NCI-H2196 treated with DMSO at 0.1 percent for 48 hours (cell line): ENCODE measurements around the gene DEFB125.
"Not testable (repeated sequence)": the region's sequence is repeated elsewhere in the genome, so short reads cannot be mapped to it uniquely, and the experiment has no call there.

Source experiments
- DNase-seq: peaks from one replicate; lab custom pipeline; 2025; ENCODE audit not compliant: unreplicated experiment; lab: John Stamatoyannopoulos, UW

Gene DEFB125

DNA sequence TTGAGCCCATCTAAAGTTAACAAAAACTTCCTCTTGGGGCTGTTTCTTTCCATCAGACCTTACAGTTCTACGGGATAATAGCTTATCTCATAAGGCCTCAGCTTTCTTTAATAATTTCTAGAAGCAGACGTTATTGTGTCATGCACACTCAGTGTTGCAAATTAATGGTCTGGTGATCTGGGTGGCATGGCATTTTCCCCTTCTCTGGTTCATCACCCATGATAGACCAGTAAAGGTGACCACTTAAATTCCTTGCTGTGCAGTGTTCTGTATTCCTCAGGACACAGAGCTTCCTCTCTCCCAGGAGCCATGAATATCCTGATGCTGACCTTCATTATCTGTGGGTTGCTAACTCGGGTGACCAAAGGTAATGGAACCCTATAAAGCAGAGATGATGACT, at the start of gene DEFB125:
Gene DEFB125 (plus strand): TSS at position 272 of the 400 bp plus-strand sequence. CDS start 38 bp downstream, at position 310.
- no peak for DNase-seq

DNA sequence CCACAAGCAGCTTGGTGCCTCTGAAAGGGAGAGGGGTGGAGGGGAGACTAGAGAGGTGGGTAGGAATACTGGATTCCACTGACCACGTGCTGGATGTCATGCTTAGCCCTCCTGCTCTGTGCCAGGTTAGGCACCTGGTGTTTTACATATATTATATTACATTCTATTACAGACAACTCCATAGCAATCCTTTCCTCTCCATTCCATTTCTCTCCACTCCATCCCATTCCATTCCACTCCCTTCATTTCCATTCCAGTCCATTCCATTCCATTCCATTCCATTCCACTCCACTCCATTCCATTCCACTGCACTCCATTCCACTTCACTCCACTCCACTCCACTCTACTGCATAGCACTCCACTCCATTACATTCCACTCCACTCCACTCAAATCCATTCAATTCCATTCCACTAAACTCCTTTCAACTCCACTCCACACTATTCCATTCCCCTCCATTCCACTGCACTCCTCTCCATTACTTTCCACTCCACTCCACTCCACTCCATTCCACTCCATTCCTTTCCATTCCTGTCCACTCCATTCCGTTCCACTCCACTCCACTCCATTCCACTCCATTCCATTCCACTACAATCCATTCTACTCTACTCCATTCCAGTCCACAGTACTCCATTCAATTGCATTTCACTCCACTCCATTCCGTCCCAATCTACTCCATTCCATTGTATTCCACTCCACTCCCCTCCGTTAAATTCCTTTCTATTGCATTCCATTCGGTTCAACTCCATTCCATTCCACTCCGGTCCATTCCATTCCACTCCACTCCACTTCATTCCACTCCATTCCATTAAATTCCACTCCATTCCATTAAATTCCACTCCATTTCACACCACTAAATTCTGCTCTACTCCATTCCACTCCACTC, 27.2 kb upstream of the DEFB125 start:
- no peak for DNase-seq

DNA sequence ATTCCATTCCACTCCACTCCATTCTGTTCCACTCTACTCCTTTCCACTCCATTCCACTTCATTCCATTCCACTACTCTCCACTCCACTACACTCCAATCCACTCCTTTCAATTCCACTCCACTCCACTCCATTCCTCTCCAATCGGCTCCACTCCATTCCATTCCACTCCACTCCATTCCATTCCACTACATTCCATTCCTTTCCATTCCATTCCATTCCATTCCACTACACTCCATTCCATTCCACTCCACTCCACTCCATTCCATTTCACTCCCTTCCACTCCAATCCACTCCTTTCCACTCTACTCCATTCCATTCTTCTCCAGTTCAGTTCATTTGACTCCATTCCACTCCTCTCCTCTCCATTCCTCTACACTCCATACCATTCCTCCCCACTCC, 26.2 kb upstream of the DEFB125 start:
- no peak for DNase-seq

GRCh38 chr20:61757-62156, 25.7 kb upstream of the DEFB125 start:
- DNase-seq: no peak

GRCh38 chr20:62487-62886, 25.0 kb upstream of the DEFB125 start:
- no peak for DNase-seq

DNA sequence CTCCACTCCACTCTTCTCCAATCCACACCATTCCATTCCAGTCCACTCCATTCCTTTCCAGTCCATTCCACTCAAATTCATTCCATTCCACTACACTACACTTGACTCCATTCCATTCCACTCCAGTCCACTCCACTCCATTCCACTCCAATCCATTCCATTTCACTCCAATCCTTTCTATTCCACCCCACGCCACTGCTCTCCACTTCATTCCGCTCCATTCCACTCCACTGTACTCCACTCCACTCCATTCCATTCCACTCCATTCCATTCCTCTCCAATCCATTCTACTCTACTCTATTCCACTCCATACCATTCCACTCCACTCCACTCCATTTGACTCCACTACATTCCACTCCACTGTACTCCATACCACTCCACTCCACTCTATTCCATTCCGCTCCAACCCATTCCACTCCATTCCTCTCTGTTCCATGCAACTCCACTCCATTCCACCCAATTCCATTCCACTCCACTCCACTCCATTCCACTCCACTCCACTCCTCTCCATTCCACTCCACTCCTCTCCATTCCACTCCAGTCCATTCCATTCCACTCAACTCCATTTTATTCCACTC, 23.4 kb upstream of the DEFB125 start:
- no peak for DNase-seq

DNA sequence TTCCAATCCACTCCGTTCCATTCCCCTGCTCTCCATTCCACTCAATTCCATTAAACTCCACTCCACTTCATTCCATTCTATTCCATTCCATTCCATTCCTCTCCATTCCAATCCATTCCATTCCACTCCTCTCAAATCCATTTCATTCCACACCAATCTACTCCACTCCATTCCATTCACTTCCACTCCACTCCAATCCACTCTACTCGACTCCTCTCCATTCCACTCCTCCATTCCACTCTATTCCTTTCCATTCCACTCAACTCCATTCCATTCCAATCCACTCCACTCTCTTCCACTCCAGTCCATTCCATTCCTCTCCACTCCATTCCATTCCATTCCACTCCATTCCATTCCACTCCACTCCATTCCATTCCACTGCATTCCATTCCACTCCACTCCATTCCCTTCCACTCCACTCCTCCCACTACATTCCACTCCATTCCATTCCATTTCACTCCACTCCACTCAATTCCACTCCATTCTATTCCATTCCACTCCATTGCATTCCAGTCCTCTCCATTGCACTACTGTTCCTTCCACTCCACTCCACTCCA, 22.6 kb upstream of the DEFB125 start:
- no peak for DNase-seq

GRCh38 chr20:77231-77630, 10.2 kb upstream of the DEFB125 start:
- no peak for DNase-seq

DNA sequence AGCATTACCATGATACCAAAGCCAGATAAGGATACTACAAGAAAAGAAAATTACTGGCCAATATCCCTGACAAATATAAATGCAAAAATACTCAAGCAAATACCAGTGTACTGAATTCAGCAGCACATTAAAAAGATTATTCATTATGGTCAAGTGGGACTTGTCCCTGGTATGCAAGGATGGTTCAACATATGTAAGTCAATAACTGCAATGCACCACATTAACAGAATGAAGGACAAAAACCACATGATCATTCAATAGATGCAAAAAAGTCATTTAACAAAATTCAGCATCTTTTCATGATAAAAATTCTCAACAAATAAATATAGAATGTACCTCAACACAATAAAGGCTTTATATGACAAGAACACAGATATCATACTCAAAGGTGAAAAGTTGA, 9.1 kb upstream of the DEFB125 start:
- DNase-seq: no peak

DNA sequence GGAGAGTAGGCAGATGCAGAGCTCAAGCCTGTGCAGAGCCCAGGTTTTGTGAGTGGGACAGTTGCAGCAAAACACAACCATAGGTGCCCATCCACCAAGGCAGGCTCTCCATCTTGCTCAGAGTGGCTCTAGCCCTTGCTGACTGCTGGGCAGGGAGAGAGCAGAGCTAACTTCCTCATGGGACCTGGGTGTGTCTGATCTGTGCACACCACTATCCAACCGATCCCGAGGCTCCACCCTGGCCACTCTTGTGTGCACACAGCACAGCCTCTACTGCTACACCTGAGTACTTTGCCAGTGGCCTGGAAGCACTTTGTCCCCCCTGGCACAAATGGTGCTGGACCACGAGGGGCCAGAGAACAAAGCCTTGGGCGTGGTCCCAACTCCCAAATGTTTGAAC, 7.9 kb upstream of the DEFB125 start:
- no peak for DNase-seq

DNA sequence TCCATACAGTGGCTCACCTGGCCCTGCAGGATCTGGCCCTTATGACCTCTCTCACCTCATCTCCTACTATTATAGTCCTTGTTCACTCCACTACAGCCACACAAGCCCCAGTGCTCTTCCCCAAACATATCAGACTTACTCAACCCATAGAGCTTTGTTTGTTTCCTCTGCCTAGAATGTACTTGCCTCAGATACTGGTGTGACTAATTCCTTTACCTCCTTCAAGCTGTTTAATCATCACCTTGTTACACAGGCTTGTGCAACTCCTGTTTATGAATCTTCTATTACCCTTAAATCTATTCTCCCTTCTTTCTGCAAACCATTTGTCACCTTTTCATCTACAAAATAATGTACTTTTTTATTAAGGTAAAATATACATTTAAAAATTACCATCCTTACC, 3.2 kb downstream of the DEFB125 start:
- no peak for DNase-seq

DNA sequence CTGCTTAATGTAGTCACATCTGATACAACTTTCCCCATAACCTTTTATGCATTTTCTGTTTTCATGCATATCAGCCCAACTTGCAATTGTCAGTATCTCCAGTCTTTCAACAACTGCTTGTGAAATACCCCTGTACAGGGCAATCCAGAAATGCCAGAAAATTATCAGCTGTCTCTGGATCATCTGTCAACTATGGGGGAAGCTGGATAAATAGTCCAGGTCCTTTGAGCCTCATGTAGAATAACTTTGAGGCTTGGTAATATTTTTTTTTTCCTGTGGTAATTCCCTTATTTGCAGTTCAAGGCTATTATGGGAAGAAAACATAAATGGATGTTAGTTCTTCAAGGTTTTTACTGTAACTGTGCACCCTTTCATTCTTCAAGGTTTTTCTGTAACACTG, 6.2 kb downstream of the DEFB125 start:
- DNase-seq: no peak

DNA sequence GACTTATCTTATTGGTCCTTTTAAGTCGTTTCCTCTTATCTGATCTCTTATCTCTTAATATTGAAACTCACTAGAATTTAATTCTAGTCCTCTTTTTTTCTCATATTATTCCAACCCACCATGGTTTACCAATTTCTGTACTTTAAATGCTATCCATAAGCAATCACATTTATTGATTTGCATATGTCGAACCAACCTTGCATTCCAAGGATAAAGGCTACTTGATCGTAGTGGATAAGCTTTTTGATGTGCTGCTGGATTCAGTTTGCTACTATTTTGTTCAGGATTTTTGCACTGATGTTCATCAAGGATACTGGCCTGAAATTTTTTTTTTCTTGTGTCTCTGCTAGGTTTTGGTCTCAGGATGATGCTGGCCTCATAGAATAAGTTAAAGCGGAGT, 7.7 kb downstream of the DEFB125 start:
- DNase-seq: no peak

- not testable (repeated sequence) for DNase-seq
Measured at GRCh38 chr20:97691-98090, 10.2 kb downstream of the DEFB125 start.

GRCh38 chr20:101975-102374, 14.5 kb downstream of the DEFB125 start:
- no peak for DNase-seq

- no peak for DNase-seq
Measured at GRCh38 chr20:103456-103855, 16.0 kb downstream of the DEFB125 start.

GRCh38 chr20:112396-112795, 24.9 kb downstream of the DEFB125 start:
- no peak for DNase-seq

DNA sequence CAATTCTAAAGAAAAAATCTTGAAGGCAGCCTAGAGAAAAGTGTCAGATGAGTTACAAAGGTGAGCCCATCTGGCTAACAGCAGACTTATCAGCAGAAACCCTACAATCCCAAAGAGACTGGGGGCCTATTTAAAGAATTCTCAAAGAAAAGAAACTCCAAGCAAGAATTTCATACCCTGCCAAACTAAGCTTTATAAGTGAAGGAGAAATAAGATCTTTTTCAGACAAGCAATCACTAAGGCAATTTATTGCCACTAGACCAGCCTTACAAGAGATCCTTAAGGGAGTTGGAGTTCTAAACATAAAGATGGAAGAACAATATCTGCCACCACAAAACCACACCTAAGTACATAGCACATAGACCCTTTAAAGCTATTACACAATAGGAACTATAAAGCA, 30.0 kb downstream of the DEFB125 start:
- no peak for DNase-seq

DNA sequence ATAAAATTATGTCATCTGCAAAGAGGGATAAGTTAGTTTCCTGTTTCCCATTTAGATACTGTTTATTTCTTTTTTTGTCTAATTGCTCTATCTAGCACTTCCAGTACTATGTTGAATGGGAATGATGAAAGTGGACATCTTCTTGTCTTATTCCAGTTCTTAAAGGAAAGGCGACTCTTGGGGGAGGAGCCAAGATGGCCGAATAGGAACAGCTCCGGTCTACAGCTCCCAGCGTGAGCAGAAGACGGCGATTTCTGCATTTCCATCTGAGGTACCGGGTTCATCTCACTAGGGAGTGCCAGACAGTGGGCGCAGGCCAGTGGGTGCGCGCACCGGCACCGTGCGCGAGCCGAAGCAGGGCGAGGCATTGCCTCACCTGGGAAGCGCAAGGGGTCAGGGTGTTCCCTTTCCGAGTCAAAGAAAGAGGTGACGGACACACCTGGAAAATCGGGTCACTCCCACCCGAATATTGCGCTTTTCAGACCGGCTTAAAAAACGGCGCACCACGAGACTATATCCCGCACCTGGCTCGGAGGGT, 42.4 kb downstream of the DEFB125 start:
- DNase-seq: not testable (repeated sequence)

DNA sequence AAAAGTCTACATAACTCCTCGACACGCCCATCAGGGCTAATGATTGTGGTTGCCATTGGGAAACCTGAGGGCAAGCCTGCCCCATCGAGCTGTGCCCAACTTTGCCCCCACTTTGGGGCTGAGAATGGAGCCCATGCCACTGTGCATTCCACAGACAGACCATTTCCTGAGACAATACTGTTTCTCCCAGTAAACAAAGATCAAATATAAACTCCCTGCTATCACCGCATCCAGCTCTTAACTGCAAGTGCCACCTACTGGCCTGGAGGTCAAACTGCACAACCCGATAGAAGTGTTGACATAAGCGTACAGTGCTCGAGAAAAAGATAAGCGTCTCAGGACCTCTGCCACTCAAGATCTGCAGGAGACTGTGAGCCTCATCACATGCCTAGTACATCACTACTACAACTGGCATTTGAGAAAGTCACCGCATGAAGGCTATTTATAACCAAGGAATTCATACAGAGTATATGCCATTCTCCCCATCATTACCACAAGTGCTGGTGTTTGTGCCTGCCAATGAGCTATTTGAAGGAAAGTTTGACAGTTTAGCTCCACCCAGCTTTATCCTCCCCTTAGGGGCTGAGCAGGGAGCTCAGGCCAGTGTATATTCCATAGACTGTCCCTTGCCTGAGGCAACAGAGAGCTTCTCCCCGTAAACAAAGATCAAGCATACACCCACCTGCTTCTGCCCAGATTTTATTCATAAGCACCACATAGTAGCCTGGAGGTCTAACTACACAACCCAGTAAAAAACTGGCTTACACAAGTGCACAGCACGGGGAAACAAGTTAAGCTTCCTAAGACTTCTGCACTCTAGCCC, 50.4 kb downstream of the DEFB125 start:
- DNase-seq: no peak

- no peak for DNase-seq
Measured at GRCh38 chr20:142290-142689, 54.8 kb downstream of the DEFB125 start, which contains the start of gene DEFB126. DEFB126 (plus strand) TSS chr20:142590; CDS start chr20:142629, 39 bp downstream.
